ENCODE data around the gene ACKR3.

The ACKR3 gene

GRCh38 chr2:236568922-236569572 lies 578 bp upstream of the ACKR3 start:
- DNase-seq (ENCODE audit: low spot score): no peak

GRCh38 chr2:236570081-236570868 lies 650 bp downstream of the ACKR3 start:
- no peak for DNase-seq (ENCODE audit: low spot score)

- no peak for DNase-seq (ENCODE audit: low spot score)
These were observed 1.5 kb downstream of the ACKR3 start for GRCh38 chr2:236571145-236571544.

- DNase-seq (ENCODE audit: low spot score): no peak
These were observed 2.9 kb downstream of the ACKR3 start for GRCh38 chr2:236572482-236572881.

- no peak for DNase-seq (ENCODE audit: low spot score)
These were observed 3.7 kb downstream of the ACKR3 start for GRCh38 chr2:236573066-236573929.

GRCh38 chr2:236574000-236574399 lies 4.4 kb downstream of the ACKR3 start:
- no peak for DNase-seq (ENCODE audit: low spot score)

GRCh38 chr2:236574424-236575145 lies 5.0 kb downstream of the ACKR3 start:
- no peak for DNase-seq (ENCODE audit: low spot score)

GRCh38 chr2:236575510-236575909 lies 5.9 kb downstream of the ACKR3 start:
- DNase-seq (ENCODE audit: low spot score): no peak

GRCh38 chr2:236576087-236576486 lies 6.5 kb downstream of the ACKR3 start:
- no peak for DNase-seq (ENCODE audit: low spot score)

GRCh38 chr2:236576953-236577352 lies 7.3 kb downstream of the ACKR3 start:
- no peak for DNase-seq (ENCODE audit: low spot score)

GRCh38 chr2:236577481-236578410 lies 8.1 kb downstream of the ACKR3 start:
- DNase-seq (ENCODE audit: low spot score): no peak

GRCh38 chr2:236578411-236578846 lies 8.8 kb downstream of the ACKR3 start:
- no peak for DNase-seq (ENCODE audit: low spot score)

- no peak for DNase-seq (ENCODE audit: low spot score)
These were observed 9.6 kb downstream of the ACKR3 start for GRCh38 chr2:236579048-236579745.

- DNase-seq (ENCODE audit: low spot score): no peak
These were observed 10.2 kb downstream of the ACKR3 start for GRCh38 chr2:236579746-236580315.

- DNase-seq (ENCODE audit: low spot score): no peak
These were observed 11.2 kb downstream of the ACKR3 start for GRCh38 chr2:236580746-236581355.

GRCh38 chr2:236581546-236581945 lies 11.9 kb downstream of the ACKR3 start:
- DNase-seq (ENCODE audit: low spot score): no peak

GRCh38 chr2:236582968-236583367 lies 13.3 kb downstream of the ACKR3 start:
- no peak for DNase-seq (ENCODE audit: low spot score)

GRCh38 chr2:236583621-236584203 lies 14.1 kb downstream of the ACKR3 start:
- no peak for DNase-seq (ENCODE audit: low spot score)
